HuH-7 (cell line): Measurements from ENCODE around the gene NXPH2.

Experiments used
- DNase-seq: peaks from one replicate; pipeline ENCODE4 v3.0.0; 2011; ENCODE audit warnings: low spot score

Gene NXPH2

DNA sequence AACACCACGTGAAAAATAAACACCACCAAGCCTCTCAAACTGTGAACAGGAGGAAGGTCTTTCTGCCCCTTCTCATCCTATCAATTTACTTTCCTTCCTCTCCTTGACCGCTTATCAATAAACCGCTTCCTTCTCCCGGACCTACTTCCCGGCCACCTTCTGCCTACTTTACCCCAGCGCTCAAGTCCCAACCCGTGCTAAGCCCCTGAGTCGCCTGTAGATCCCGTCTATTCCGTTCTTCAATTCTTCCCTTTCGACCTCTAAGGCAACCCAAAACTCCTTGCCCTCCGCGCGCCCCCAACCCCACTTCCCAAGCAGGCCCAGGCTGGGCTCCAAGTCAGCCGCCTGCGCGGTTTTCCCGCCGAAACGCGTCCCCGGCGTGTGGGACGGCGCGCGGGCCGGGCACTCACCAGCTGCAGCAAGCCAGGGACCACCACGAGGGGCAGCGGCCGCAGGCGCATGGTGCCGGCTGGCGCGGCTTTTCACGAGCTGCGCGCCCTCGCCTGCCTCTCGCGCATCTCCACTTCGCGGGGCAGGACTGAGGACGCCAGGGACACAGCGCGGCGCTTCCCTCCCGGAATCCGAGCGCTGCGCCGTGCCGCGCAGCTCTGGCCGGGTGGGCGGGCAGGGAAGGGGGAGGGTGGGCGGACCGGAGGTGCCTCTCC lies at the start of gene NXPH2:
NXPH2 (minus strand) TSS at position 610 of the 665 bp plus-strand sequence; CDS start at position 461, 149 bp downstream.
- DNase-seq, result no peak

GRCh38 chr2:138829326-138829919 lies 49.2 kb upstream of the NXPH2 start:
- peak; percentile 45 for DNase-seq

- peak; percentile 15 for DNase-seq
These were observed 47.4 kb upstream of the NXPH2 start for GRCh38 chr2:138827426-138828054.

GRCh38 chr2:138823666-138824065 lies 43.5 kb upstream of the NXPH2 start:
- DNase-seq, result no peak

GRCh38 chr2:138819964-138820363 lies 39.8 kb upstream of the NXPH2 start:
- no peak for DNase-seq

GRCh38 chr2:138818556-138818955 lies 38.4 kb upstream of the NXPH2 start:
- no peak for DNase-seq

- peak; percentile 19 for DNase-seq
These were observed 34.1 kb upstream of the NXPH2 start for GRCh38 chr2:138814123-138814898.

DNA sequence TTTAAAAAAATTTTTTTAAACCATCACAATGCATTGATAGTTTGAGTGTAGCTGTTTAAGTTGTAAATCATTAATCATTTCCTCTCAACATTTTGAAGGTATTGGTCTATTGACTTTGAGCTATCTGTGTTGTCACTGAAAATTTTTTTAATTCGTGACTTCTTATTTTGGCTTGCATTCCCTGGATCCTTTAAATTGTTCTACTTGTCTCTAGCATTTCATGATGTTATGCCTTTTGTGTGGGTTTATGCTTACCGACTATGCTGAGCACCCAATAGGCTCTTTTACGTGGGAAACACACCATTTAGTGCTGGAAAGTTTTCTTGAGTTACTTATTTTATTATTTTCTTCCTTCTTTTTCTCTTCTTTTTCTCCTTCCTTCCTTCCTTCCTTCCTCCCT lies 31.2 kb upstream of the NXPH2 start:
- DNase-seq, result no peak

DNA sequence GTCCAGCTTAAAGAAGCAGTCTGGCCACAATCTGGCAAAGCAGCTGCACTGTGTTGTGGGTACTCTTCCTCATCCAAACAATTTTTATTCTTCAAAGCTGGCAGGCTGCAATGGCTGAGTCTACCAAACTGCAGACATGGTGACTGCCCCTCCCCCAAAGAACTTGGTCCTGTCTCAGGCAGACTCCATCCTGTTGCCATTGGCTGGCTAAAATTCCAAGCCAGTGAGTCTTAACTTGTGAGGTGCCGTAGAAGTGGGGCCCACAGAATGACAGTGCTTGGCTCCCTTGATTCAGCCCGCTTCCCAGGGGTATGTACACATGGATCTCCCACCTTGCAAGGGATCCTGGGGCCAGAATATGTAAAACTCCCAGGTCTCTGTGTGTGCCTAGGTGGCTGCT lies 14.5 kb upstream of the NXPH2 start:
- no peak for DNase-seq

DNA sequence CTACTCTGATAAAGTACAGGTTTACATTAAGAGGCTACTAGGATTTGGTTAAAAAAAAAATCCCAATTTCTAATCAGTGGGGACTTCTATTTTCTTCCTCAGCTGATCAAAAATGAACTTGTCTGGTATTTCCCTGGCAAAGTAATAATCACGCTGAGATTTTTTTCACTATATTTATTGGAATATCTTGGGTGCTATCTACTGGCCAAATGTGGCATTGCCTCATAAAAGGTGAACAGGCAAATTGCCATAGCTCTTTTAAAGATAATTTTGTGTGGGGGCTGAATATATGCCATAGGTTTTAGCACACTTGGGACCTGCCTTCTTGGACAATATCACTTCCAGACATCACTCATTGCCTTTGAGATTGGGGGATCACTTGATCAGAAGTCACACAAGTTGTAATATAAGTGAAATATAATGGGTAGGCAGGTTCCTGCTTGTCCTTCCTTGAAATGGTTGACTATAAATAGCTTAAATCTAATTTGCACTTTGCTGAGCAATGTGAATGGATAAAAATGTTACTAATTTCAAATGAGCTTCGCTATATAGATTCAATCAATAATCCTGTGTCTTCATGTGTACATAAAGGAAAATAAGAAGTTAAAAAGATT lies 7.0 kb upstream of the NXPH2 start:
- DNase-seq, result peak; percentile 49

DNA sequence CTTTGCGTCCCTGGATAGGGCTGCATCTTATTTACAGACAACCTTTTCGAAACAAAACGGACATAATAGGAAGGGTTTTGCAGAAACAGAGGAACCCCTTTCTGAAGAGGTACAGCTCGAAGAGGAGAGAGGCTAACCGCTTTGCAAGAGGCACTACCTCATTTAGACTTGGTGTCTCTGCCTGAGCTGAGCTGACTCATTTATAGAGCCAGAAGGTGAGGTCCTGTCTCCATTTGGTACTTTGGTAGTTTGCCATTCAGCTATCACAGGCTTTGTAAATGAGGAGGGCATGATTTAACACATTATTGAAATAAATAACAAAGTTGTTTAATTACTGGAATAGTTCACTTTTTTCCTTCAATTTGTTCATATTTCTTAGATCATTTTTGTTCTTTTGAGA lies 2.2 kb upstream of the NXPH2 start:
- no peak for DNase-seq

- no peak for DNase-seq
These were observed 718 bp upstream of the NXPH2 start for GRCh38 chr2:138780908-138781307.

DNA sequence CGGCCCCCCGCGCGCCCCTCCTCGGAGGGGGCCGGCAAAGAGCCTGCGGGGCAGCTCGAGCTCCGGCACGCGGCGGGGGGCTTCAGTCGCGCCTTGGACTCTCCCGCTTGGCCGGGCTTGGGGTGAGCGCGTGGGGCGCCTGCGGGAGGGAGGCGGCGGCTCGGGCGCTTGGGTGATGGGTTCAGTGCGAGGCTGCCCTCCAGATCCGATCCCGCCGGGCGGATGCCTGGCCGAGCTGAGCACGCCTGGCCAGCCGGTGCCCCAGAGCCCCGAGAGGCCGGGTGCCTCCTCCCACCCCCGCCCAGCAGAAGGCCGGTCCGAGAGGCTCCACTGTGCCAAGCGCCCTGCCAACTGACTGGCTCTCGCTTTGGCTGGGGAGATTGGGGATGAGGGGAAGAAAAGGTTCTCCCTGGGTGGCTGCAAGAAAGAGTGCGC lies 273 bp upstream of the NXPH2 start:
- DNase-seq, result no peak

DNA sequence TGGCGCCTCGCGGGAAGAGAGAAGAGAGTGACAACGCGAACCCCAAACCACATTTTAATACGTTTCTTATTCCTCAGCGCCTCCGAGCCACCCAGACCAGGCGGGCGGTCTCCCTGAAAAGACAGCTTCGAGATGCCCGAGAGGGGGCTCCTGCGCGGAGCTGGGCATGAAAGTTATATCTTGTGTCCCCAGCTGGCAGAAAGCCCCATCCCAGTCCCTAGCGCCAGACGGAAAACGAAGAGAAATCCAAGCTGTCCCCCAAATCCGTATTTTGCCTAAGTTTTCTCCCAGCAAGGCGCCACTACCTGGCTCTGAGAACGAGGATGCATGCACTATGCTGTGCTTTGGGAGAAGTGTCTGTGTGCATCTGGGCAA lies 797 bp downstream of the NXPH2 start:
- DNase-seq, result no peak

GRCh38 chr2:138777996-138778395 lies 2.2 kb downstream of the NXPH2 start:
- DNase-seq, result peak; percentile 62

DNA sequence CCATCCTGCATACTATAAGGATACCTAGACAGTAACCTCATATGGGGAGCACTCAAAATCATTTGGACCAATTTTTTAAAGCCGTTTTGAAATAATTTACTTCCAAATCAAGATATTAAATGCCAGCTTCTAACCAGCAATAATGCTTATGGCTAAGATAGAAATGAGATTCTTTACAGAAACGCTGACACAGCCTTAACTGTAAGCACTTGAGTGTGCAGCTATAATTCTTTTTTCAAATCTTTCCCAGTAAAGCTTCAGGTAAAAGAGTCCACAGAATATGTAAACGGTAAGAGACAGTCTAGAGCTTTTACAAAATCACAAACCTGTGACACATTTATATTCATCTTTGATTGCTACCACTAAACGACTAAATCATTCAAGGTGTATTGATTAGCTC lies 4.5 kb downstream of the NXPH2 start:
- DNase-seq, result no peak

DNA sequence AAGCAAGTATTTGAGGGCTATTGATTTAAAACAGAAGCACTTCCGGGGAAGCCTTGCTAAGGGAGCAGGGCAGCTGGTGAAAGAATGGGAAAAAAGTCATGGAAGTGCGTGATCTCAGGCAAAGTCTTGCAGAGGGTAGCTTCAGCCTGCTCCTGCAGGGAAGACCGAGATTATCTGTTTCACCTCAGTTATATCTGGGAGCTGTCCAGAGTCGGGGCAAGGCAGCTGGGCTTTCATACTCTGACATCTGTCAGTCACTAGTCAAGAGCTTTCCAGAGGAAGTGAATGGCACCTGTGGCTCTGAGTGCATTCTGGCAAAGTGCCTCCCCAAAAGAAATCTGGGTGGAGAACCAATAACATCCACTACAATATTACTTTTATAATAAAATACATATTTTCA lies 8.7 kb downstream of the NXPH2 start:
- DNase-seq, result no peak

DNA sequence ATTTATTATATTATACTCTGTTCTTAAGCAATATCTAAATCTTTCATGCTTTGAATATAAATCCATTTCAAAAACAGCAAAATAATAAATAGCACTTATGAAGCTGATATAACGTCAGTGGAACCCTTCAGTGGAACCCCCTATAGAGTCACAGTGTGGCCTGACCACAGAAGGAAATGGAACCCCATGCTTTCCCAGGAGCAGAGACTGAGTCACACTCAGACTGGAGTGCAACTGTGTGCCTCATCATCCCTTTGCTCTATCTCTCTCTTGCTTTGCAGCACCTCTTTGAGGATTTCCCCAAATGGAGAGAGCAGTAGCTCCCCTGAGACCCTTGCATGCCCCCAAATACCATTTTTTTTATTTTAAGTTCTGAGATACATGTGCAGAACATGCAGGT lies 13.1 kb downstream of the NXPH2 start:
- DNase-seq, result no peak

- no peak for DNase-seq
These were observed 13.7 kb downstream of the NXPH2 start for GRCh38 chr2:138766464-138766863.

DNA sequence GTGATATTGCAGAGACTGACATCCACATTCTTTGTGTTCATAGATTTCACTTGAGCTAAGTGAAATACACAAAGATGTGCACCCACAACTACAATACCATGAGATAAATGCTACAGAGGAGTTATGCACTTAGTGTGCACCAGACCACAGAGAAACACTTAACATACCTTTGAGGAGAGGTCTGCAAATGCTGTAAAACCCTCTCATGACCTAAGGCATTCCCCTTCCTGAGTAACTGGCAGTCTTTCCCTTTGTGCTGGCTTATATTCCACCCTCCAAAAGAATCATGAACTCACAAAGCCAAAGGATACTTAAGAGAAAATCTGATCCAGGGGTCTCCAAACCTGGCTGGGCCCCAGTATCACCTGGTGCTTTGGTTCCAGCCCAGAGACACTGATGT lies 16.2 kb downstream of the NXPH2 start:
- no peak for DNase-seq

- DNase-seq, result no peak
These were observed 17.7 kb downstream of the NXPH2 start for GRCh38 chr2:138762533-138762932.

GRCh38 chr2:138760676-138761075 lies 19.5 kb downstream of the NXPH2 start:
- no peak for DNase-seq
